ENCODE data around the gene AIPL1. TPM values are rescaled to one million over a fixed set of nuclear protein-coding genes. Genes with fewer than 3 reads are reported as not detected.

The AIPL1 gene
- total RNA-seq, 1 donor from 2014 or later, result not detected

GRCh38 chr17:6470751-6471521 is 36.0 kb upstream of the AIPL1 start:
- Mint-ChIP-seq H3K36me3 (peaks cover 3% of the 10 kb centered on the region), H3K27ac (no peak overlapping the region), H3K4me3 (no peak overlapping the region), H3K9me3 (no peaks in the 10 kb centered on the region), H3K4me1 (ENCODE audit: unreplicated experiment) (peaks cover 17% of the 10 kb centered on the region), H3K27me3 (peaks cover 3% of the 10 kb centered on the region)
- no peak for DNase-seq (ENCODE audit: extremely low spot score, unreplicated experiment)
- TF ChIP-seq CTCF (conservative IDR thresholded peaks at IDR 0.05), result no peak

GRCh38 chr17:6470146-6470718 is 35.3 kb upstream of the AIPL1 start:
- Mint-ChIP-seq H3K9me3 (no peaks in the 10 kb centered on the region), H3K27ac (no peak overlapping the region), H3K36me3 (peaks cover 3% of the 10 kb centered on the region), H3K4me3 (no peak overlapping the region), H3K27me3 (peaks cover 3% of the 10 kb centered on the region), H3K4me1 (ENCODE audit: unreplicated experiment) (peaks cover 13% of the 10 kb centered on the region)
- no peak for TF ChIP-seq CTCF (conservative IDR thresholded peaks at IDR 0.05)
- no peak for DNase-seq (ENCODE audit: extremely low spot score, unreplicated experiment)

GRCh38 chr17:6468051-6468790 is 33.3 kb upstream of the AIPL1 start:
- Mint-ChIP-seq H3K36me3 (peaks cover 3% of the 10 kb centered on the region), H3K4me1 (ENCODE audit: unreplicated experiment) (peaks cover 4% of the 10 kb centered on the region), H3K27me3 (peaks cover 3% of the 10 kb centered on the region), H3K27ac (no peak overlapping the region), H3K4me3 (no peak overlapping the region), H3K9me3 (no peaks in the 10 kb centered on the region)
- TF ChIP-seq CTCF (conservative IDR thresholded peaks at IDR 0.05), result no peak
- DNase-seq (ENCODE audit: extremely low spot score, unreplicated experiment), result no peak

GRCh38 chr17:6467567-6467966 is 32.6 kb upstream of the AIPL1 start:
- Mint-ChIP-seq H3K36me3 (peaks cover 3% of the 10 kb centered on the region), H3K9me3 (no peaks in the 10 kb centered on the region), H3K27me3 (no peaks in the 10 kb centered on the region), H3K4me1 (ENCODE audit: unreplicated experiment) (no peaks in the 10 kb centered on the region), H3K27ac (no peak overlapping the region), H3K4me3 (no peak overlapping the region)
- DNase-seq (ENCODE audit: extremely low spot score, unreplicated experiment), result no peak
- no peak for TF ChIP-seq CTCF (conservative IDR thresholded peaks at IDR 0.05)

GRCh38 chr17:6465206-6466003 is 30.5 kb upstream of the AIPL1 start:
- H3K4me3 Mint-ChIP-seq, result no peak overlapping the region
- no peaks in the 10 kb centered on the region for H3K9me3 Mint-ChIP-seq
- DNase-seq (ENCODE audit: extremely low spot score, unreplicated experiment), result no peak
- peaks cover 3% of the 10 kb centered on the region for H3K36me3 Mint-ChIP-seq
- TF ChIP-seq CTCF (conservative IDR thresholded peaks at IDR 0.05), result no peak
- no peaks in the 10 kb centered on the region for H3K27me3 Mint-ChIP-seq
- peaks cover 7% of the 10 kb centered on the region for H3K4me1 Mint-ChIP-seq (ENCODE audit: unreplicated experiment)
- H3K27ac Mint-ChIP-seq, result no peak overlapping the region

Data from type B pancreatic cell (in vitro differentiated cells).